Measurements from ENCODE around the gene SERTAD4. TPM values are rescaled to one million over a fixed set of nuclear protein-coding genes. Genes with fewer than 3 reads are reported as not detected.

The SERTAD4 gene
- total RNA-seq, 2 experiments from 2014 or later, result not detected

DNA sequence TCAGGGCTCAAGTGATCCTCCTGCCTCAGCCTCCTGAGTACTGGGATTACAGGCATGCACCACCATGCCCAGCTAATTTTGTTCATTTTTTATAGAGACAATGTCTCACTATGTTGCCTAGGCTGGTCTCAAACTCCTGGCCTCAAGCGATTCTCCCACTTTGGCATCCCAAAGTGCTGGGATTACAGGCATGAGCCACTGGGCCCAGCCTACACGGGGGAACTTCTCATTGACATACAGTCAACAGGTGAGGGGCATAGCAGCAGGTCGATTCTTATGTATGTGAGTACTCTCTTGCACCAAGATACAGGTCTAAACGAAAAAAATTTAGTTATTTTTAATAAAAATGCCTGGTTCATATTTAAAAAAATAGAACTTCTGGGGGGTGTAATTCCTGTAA lies 56.7 kb downstream of the SERTAD4 start:
- Mint-ChIP-seq H3K9me3 (no peaks in the 10 kb centered on the region), H3K4me1 (ENCODE audit: low read depth) (no peaks in the 10 kb centered on the region), H3K36me3 (ENCODE audit: low read depth) (no peaks in the 10 kb centered on the region), H3K4me3 (no peak overlapping the region), H3K27me3 (peaks cover 67% of the 10 kb centered on the region), H3K27ac (no peak overlapping the region)
- ChIA-PET CTCF (no interaction called here), POLR2A (no interaction called here)
- H3K4me3 ChIP-seq (ENCODE audit: low read length), result no peak overlapping the region
- intact Hi-C loops (cut with DNase I, micrococcal nuclease), result no loop called here
- peaks cover 0 to 5% of the 10 kb centered on the region in 2 experiments for H3K9me3 ChIP-seq (ENCODE audit: control insufficient read depth in 1 of 2, insufficient read depth in 1 of 2, low read length in 2 of 2)
- H3K27ac ChIP-seq (ENCODE audit: low read depth in 1 of 2, low read length in 2 of 2), result no peak overlapping the region
- H3K27me3 ChIP-seq (ENCODE audit: control insufficient read depth in 1 of 2, insufficient read depth in 2 of 2, low read length in 2 of 2), result peaks cover 28 to 53% of the 10 kb centered on the region in 2 experiments
- H3K4me1 ChIP-seq (ENCODE audit: insufficient read depth, low read length), result peaks cover 10% of the 10 kb centered on the region
- no peaks in the 10 kb centered on the region for H3K36me3 ChIP-seq (ENCODE audit: insufficient read depth, low read length)
- no peak for ATAC-seq (ENCODE audit: poor library complexity)
- no peak for DNase-seq
- TF ChIP-seq, protein P1, sequence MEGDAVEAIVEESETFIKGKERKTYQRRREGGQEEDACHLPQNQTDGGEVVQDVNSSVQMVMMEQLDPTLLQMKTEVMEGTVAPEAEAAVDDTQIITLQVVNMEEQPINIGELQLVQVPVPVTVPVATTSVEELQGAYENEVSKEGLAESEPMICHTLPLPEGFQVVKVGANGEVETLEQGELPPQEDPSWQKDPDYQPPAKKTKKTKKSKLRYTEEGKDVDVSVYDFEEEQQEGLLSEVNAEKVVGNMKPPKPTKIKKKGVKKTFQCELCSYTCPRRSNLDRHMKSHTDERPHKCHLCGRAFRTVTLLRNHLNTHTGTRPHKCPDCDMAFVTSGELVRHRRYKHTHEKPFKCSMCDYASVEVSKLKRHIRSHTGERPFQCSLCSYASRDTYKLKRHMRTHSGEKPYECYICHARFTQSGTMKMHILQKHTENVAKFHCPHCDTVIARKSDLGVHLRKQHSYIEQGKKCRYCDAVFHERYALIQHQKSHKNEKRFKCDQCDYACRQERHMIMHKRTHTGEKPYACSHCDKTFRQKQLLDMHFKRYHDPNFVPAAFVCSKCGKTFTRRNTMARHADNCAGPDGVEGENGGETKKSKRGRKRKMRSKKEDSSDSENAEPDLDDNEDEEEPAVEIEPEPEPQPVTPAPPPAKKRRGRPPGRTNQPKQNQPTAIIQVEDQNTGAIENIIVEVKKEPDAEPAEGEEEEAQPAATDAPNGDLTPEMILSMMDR (IDR thresholded peaks at IDR 0.05), result no peak

DNA sequence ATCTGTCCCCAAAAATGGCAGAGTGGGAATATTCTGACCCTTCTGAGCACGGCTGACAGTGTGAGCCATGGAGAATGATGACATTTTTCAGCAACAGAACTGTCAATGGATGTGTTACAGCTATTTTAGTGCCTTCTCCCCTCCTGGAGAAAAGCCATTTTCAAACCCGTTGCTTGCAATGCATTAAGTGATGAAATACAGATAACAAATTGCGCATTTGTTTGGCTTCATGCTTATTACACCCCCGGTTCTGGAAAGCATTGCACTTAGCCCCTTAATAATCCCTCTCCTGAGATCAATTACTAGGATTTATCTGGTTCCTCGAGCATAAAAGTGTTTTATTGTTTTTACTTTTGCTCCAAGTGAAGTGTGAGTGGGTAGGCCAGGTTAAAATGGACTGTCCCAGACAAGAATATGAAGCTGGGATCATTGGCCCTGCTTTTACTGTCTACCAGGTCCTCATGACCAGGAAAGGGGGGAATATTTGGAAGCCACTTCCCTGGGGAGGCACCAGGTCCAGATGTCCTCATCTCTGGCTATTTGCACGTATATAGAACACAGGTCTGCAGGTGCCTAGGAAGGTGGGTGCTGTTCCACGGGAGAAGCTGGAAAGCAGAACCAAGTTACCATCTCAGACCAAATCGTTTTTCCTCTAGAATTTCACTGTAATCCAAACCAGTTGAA lies 58.6 kb downstream of the SERTAD4 start:
- H3K9me3 Mint-ChIP-seq, result no peaks in the 10 kb centered on the region
- CTCF ChIA-PET, result no interaction called here
- ATAC-seq (ENCODE audit: poor library complexity) (no peak), DNase-seq (no peak)
- TF ChIP-seq, protein P1 (IDR thresholded peaks at IDR 0.05), result no peak
- peaks cover 0 to 5% of the 10 kb centered on the region in 2 experiments for H3K9me3 ChIP-seq (ENCODE audit: control insufficient read depth in 1 of 2, insufficient read depth in 1 of 2, low read length in 2 of 2)
- peaks cover 30 to 48% of the 10 kb centered on the region in 2 experiments for H3K27me3 ChIP-seq (ENCODE audit: control insufficient read depth in 1 of 2, insufficient read depth in 2 of 2, low read length in 2 of 2)
- no peak overlapping the region for H3K27ac ChIP-seq (ENCODE audit: low read depth in 1 of 2, low read length in 2 of 2)
- peaks cover 10% of the 10 kb centered on the region for H3K4me1 ChIP-seq (ENCODE audit: insufficient read depth, low read length)
- H3K4me1 Mint-ChIP-seq (ENCODE audit: low read depth), result no peaks in the 10 kb centered on the region
- H3K36me3 ChIP-seq (ENCODE audit: insufficient read depth, low read length), result no peaks in the 10 kb centered on the region
- intact Hi-C loops (cut with DNase I, micrococcal nuclease), result no loop called here
- H3K36me3 Mint-ChIP-seq (ENCODE audit: low read depth), result no peaks in the 10 kb centered on the region
- H3K4me3 Mint-ChIP-seq, result no peak overlapping the region
- POLR2A ChIA-PET, result no interaction called here
- H3K27me3 Mint-ChIP-seq, result peaks cover 74% of the 10 kb centered on the region
- no peak overlapping the region for H3K4me3 ChIP-seq (ENCODE audit: low read length)
- H3K27ac Mint-ChIP-seq, result no peak overlapping the region

DNA sequence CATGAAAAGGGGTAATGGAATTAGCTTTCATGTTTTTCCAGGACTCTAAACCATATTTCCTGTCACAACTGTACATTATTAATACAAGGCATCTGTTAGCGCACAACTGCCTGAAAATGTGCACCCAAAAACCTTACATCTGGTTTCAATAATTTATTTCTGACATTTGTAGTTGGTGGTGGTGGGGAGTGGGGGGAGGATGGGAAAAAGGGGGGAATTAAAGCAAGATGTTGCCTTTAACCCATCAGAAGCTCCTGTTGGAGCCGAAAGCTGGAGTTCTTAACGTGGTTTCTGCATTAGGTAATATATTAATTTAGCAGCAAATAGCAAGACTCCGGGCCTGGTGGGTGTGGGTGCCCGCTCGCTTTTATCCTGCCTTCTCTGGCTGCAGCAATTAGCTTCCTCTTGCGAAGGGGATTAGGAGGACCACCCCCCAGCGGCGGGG lies 59.2 kb downstream of the SERTAD4 start:
- Histone ChIP-seq H3K27me3 (ENCODE audit: control insufficient read depth in 1 of 2, insufficient read depth in 2 of 2, low read length in 2 of 2) (peaks cover 32 to 48% of the 10 kb centered on the region in 2 experiments), H3K4me3 (ENCODE audit: low read length) (peak overlapping the region; percentile 24), H3K27ac (ENCODE audit: low read depth in 1 of 2, low read length in 2 of 2) (no peak overlapping the region), H3K36me3 (ENCODE audit: insufficient read depth, low read length) (no peaks in the 10 kb centered on the region), H3K9me3 (ENCODE audit: control insufficient read depth in 1 of 2, insufficient read depth in 1 of 2, low read length in 2 of 2) (peaks cover 0 to 5% of the 10 kb centered on the region in 2 experiments), H3K4me1 (ENCODE audit: insufficient read depth, low read length) (peaks cover 10% of the 10 kb centered on the region)
- Mint-ChIP-seq H3K27ac (no peak overlapping the region), H3K9me3 (no peaks in the 10 kb centered on the region), H3K27me3 (peaks cover 79% of the 10 kb centered on the region), H3K4me3 (no peak overlapping the region), H3K36me3 (ENCODE audit: low read depth) (no peaks in the 10 kb centered on the region), H3K4me1 (ENCODE audit: low read depth) (no peaks in the 10 kb centered on the region)
- CTCF ChIA-PET, result no interaction called here
- no peak for DNase-seq
- ATAC-seq (ENCODE audit: poor library complexity), result no peak
- intact Hi-C loops (cut with DNase I, micrococcal nuclease), result no loop called here
- TF ChIP-seq, protein P1 (IDR thresholded peaks at IDR 0.05), result no peak
- POLR2A ChIA-PET, result no interaction called here

All from CD4-positive, alpha-beta T cell (primary cell).